SK-N-MC (cell line): ENCODE data around the gene ESRRB.
"Not testable (repeated sequence)": the region's sequence is repeated elsewhere in the genome, so short reads cannot be mapped to it uniquely, and the experiment has no call there.

ENCODE experiments used
- DNase-seq: peaks from one replicate; pipeline ENCODE4 v3.0.0-alpha.2; 2011; ENCODE audit warnings: low read depth, low spot score
- H3K27ac ChIP-seq: fragments of 200-600 bp; sonication (generic); 2 replicates; pipeline ENCODE4 v1.5.1; 2016; ENCODE audit warnings: mixed run types
- H3K36me3 ChIP-seq: fragments of 200-600 bp; sonication (generic); 2 replicates; pipeline ENCODE4 v1.6.1; 2017; ENCODE audit warnings: antibody characterized with exemption, low read length, mixed read lengths; ENCODE audit not compliant: insufficient read depth
- H3K4me3 ChIP-seq: fragments of 200-600 bp; sonication (generic); 2 replicates; pipeline ENCODE4 v1.5.1; 2016
- H3K9ac ChIP-seq: fragments of 200-600 bp; sonication (generic); 2 replicates; pipeline ENCODE4 v1.8.0; 2017; ENCODE audit warnings: mixed run types, mixed read lengths; ENCODE audit not compliant: insufficient read length
- H3K9me3 ChIP-seq: fragments of 200-600 bp; sonication (generic); 2 replicates; pipeline ENCODE4 v1.6.1; 2017; ENCODE audit warnings: low read depth, mild to moderate bottlenecking, antibody characterized with exemption, low read length, moderate library complexity, mixed read lengths
- EZH2 ChIP-seq: fragments of 200-600 bp; sonication (generic); IDR thresholded peaks from one replicate; pipeline ENCODE4 v1.6.1; 2017; ENCODE audit warnings: antibody characterized with exemption
- FOXP2 ChIP-seq: optimal IDR thresholded peaks from 2 replicates; pipeline ENCODE3; 2011; ENCODE audit warnings: mild to moderate bottlenecking, moderate library complexity; ENCODE audit not compliant: insufficient read depth; ENCODE audit errors: extremely low read length, control extremely low read depth
- POLR2AphosphoS5 ChIP-seq: IDR thresholded peaks from 2 replicates; pipeline ENCODE4 v1.6.1; 2012; ENCODE audit warnings: mild to moderate bottlenecking, low read depth, low read length, borderline replicate concordance

ESRRB gene

GRCh38 chr14:76531821-76532318 is 155.9 kb downstream of the ESRRB start:
- no peaks in the 10 kb centered on the region for H3K9me3 ChIP-seq
- H3K9ac ChIP-seq, result no peak overlapping the region
- H3K4me3 ChIP-seq, result peak overlapping the region; percentile 28
- no peak for TF ChIP-seq EZH2
- no peak for TF ChIP-seq FOXP2
- TF ChIP-seq POLR2AphosphoS5, result peak; percentile 48; the same call in 1 of the 2 replicates
- H3K27ac ChIP-seq, result no peak overlapping the region; the same call in 1 of the 2 replicates
- DNase-seq, result no peak
- no peaks in the 10 kb centered on the region for H3K36me3 ChIP-seq

- H3K4me3 ChIP-seq, H3K9me3 ChIP-seq, H3K9ac ChIP-seq, H3K36me3 ChIP-seq, H3K27ac ChIP-seq, DNase-seq: not testable (repeated sequence)
Measured at GRCh38 chr14:76536636-76537035, 160.7 kb downstream of the ESRRB start.

- Histone ChIP-seq H3K36me3 (no peaks in the 10 kb centered on the region), H3K27ac (peak overlapping the region; percentile 74), H3K9me3 (no peaks in the 10 kb centered on the region), H3K4me3 (peak overlapping the region; percentile 67), H3K9ac (no peak overlapping the region)
- DNase-seq, result no peak
- TF ChIP-seq EZH2 (no peak), FOXP2 (no peak), POLR2AphosphoS5 (peak; percentile 29; the same call in 1 of the 2 replicates)
Measured at GRCh38 chr14:76537906-76538647, 162.1 kb downstream of the ESRRB start.

- no peak overlapping the region for H3K9ac ChIP-seq
- DNase-seq, result no peak
- TF ChIP-seq EZH2, result no peak
- no peak for TF ChIP-seq FOXP2
- no peak for TF ChIP-seq POLR2AphosphoS5
- peak overlapping the region; percentile 67 for H3K4me3 ChIP-seq
- H3K36me3 ChIP-seq, result no peaks in the 10 kb centered on the region
- no peaks in the 10 kb centered on the region for H3K9me3 ChIP-seq
- H3K27ac ChIP-seq, result peak overlapping the region; percentile 74
Measured at GRCh38 chr14:76538648-76539008, 162.7 kb downstream of the ESRRB start.

- H3K9me3 ChIP-seq, result no peaks in the 10 kb centered on the region
- no peak overlapping the region for H3K9ac ChIP-seq
- H3K4me3 ChIP-seq, result no peak overlapping the region
- no peaks in the 10 kb centered on the region for H3K36me3 ChIP-seq
- TF ChIP-seq EZH2, result no peak
- TF ChIP-seq FOXP2, result no peak
- TF ChIP-seq POLR2AphosphoS5, result no peak
- H3K27ac ChIP-seq, result no peak overlapping the region
- no peak for DNase-seq
Measured at GRCh38 chr14:76539130-76539529, 163.2 kb downstream of the ESRRB start.

- Histone ChIP-seq H3K9me3 (no peaks in the 10 kb centered on the region), H3K27ac (peak overlapping the region; percentile 77), H3K36me3 (no peaks in the 10 kb centered on the region), H3K9ac (no peak overlapping the region), H3K4me3 (peak overlapping the region; percentile 69)
- TF ChIP-seq EZH2, result no peak
- no peak for TF ChIP-seq FOXP2
- peak; percentile 42; the same call in 1 of the 2 replicates for TF ChIP-seq POLR2AphosphoS5
- DNase-seq, result peak; percentile 80
Measured at GRCh38 chr14:76541594-76542219, 165.8 kb downstream of the ESRRB start.

GRCh38 chr14:76546426-76547221 is 170.7 kb downstream of the ESRRB start:
- Histone ChIP-seq H3K9ac (no peak overlapping the region), H3K9me3 (no peaks in the 10 kb centered on the region), H3K4me3 (no peak overlapping the region), H3K36me3 (no peaks in the 10 kb centered on the region), H3K27ac (no peak overlapping the region)
- DNase-seq, result no peak
- TF ChIP-seq FOXP2, result no peak
- TF ChIP-seq POLR2AphosphoS5, result no peak
- no peak for TF ChIP-seq EZH2

- TF ChIP-seq EZH2, result no peak
- Histone ChIP-seq H3K9ac (no peak overlapping the region), H3K27ac (no peak overlapping the region), H3K4me3 (no peak overlapping the region), H3K36me3 (no peaks in the 10 kb centered on the region), H3K9me3 (no peaks in the 10 kb centered on the region)
- DNase-seq, result no peak
Measured at GRCh38 chr14:76547831-76548230, 171.9 kb downstream of the ESRRB start.
